Measurements from ENCODE around the gene SPNS1.

GRCh38 chr16:28991687-28992086, 17.1 kb downstream of the SPNS1 start:
- TF ChIP-seq CTCF (IDR thresholded peaks at IDR 0.05; ENCODE audit: low read length) = no peak
- no peak for TF ChIP-seq EZH2 (optimal IDR thresholded peaks at IDR 0.05; ENCODE audit: low read depth, low read length)
- no peak for TF ChIP-seq EZH2phosphoT487 (IDR thresholded peaks at IDR 0.05; ENCODE audit: low read length)
